HG03469 (cell line): ENCODE results near the gene LEPR.
A peak's percentile ranks its signal among the peaks of the same experiment; 100 is the strongest.

Experiments
- ATAC-seq: cut with Tn5 transposase; IDR thresholded peaks from one replicate; pipeline ENCODE4 v1.9.1; 2021; ENCODE audit warnings: mild to moderate bottlenecking, moderate library complexity, moderate number of reproducible peaks; ENCODE audit not compliant: unreplicated experiment

Gene LEPR

GRCh38 chr1:65409314-65409713 lies 11.2 kb upstream of the LEPR start:
- ATAC-seq = no peak

- no peak for ATAC-seq
These were observed 10.6 kb upstream of the LEPR start for GRCh38 chr1:65409816-65410326.

- ATAC-seq = no peak
These were observed 8.0 kb upstream of the LEPR start for GRCh38 chr1:65412256-65412983.

- ATAC-seq = no peak
These were observed 7.5 kb upstream of the LEPR start for GRCh38 chr1:65412984-65413375.

GRCh38 chr1:65414538-65414937 lies 5.9 kb upstream of the LEPR start:
- ATAC-seq = no peak

- ATAC-seq = no peak
These were observed 3.7 kb upstream of the LEPR start for GRCh38 chr1:65416767-65417166.

GRCh38 chr1:65417729-65418128 lies 2.7 kb upstream of the LEPR start:
- ATAC-seq = no peak

- ATAC-seq = no peak
These were observed 1.8 kb upstream of the LEPR start for GRCh38 chr1:65418522-65419185.

GRCh38 chr1:65419681-65420589 lies 533 bp upstream of the LEPR start:
- ATAC-seq = peak; percentile 90

- ATAC-seq = no peak
These were observed 1.0 kb downstream of the LEPR start for GRCh38 chr1:65421351-65422025.

GRCh38 chr1:65422241-65423203 lies 2.1 kb downstream of the LEPR start:
- no peak for ATAC-seq

GRCh38 chr1:65423884-65424572 lies 3.6 kb downstream of the LEPR start:
- no peak for ATAC-seq

- ATAC-seq = no peak
These were observed 4.1 kb downstream of the LEPR start for GRCh38 chr1:65424573-65424889.

- no peak for ATAC-seq
These were observed 4.5 kb downstream of the LEPR start for GRCh38 chr1:65425006-65425405.

- ATAC-seq = no peak
These were observed 5.2 kb downstream of the LEPR start for GRCh38 chr1:65425697-65426096.

- ATAC-seq = no peak
These were observed 8.6 kb downstream of the LEPR start for GRCh38 chr1:65429078-65429477.

GRCh38 chr1:65429806-65430205 lies 9.3 kb downstream of the LEPR start:
- ATAC-seq = no peak

GRCh38 chr1:65431111-65431705 lies 10.7 kb downstream of the LEPR start:
- no peak for ATAC-seq

- no peak for ATAC-seq
These were observed 12.4 kb downstream of the LEPR start for GRCh38 chr1:65432918-65433317.
